Neural cell (in vitro differentiated cells): Measurements from ENCODE around the gene FCHO1. TPM values are rescaled to one million over a fixed set of nuclear protein-coding genes. Genes with fewer than 3 reads are reported as not detected.

Experiments used
- H2AFZ ChIP-seq: fragments of 200-600, 300-800 bp; sonication (generic), shearing (Covaris generic); 2 replicates; pipeline ENCODE4 v1.6.0; 2014; ENCODE audit warnings: low read depth, mild to moderate bottlenecking, antibody characterized with exemption, low read length, moderate library complexity
- H3F3A ChIP-seq: fragments of 200-600 bp; shearing (Covaris generic); 2 replicates; pipeline ENCODE4 v1.6.1; 2016; ENCODE audit warnings: mild to moderate bottlenecking, moderate library complexity, mixed read lengths, antibody characterized with exemption, low read length; ENCODE audit not compliant: insufficient read depth, poor library complexity, severe bottlenecking
- H3K27ac ChIP-seq: fragments of 200-600, 300-800 bp; sonication (generic), shearing (Covaris generic); 2 replicates; pipeline ENCODE4 v1.5.1; 2014; ENCODE audit warnings: mild to moderate bottlenecking, low read length, moderate library complexity
- H3K27me3 ChIP-seq: fragments of 300-800, 200-600 bp; sonication (generic), shearing (Covaris generic); 2 replicates; pipeline ENCODE4 v1.6.0; 2014; ENCODE audit warnings: mild to moderate bottlenecking, low read depth, low read length, moderate library complexity; ENCODE audit not compliant: insufficient read depth
- H3K36me3 ChIP-seq: fragments of 300-800, 200-600 bp; sonication (generic), shearing (Covaris generic); 2 replicates; pipeline ENCODE4 v1.5.1; 2014; ENCODE audit warnings: mild to moderate bottlenecking, antibody characterized with exemption, low read length, moderate library complexity; ENCODE audit not compliant: insufficient read depth
- H3K4me2 ChIP-seq: fragments of 300-800, 200-600 bp; sonication (generic), shearing (Covaris generic); 2 replicates; pipeline ENCODE4 v1.6.0; 2014; ENCODE audit warnings: mild to moderate bottlenecking, low read length
- H3K4me3 ChIP-seq: fragments of 300-800, 200-600 bp; sonication (generic), shearing (Covaris generic); 2 replicates; pipeline ENCODE4 v1.5.1; 2014; ENCODE audit warnings: mild to moderate bottlenecking, low read length, moderate library complexity
- H3K79me2 ChIP-seq: fragments of 200-600 bp; shearing (Covaris generic); replicated peaks from 2 replicates; pipeline ENCODE4 v1.6.0; 2014; ENCODE audit warnings: mild to moderate bottlenecking, low read length, moderate library complexity; ENCODE audit not compliant: insufficient read depth
- H3K9ac ChIP-seq: fragments of 300-800, 200-600 bp; sonication (generic), shearing (Covaris generic); 2 replicates; pipeline ENCODE4 v1.6.1; 2016; ENCODE audit warnings: mild to moderate bottlenecking, low read length, mixed read lengths
- H3K9me2 ChIP-seq: fragments of 200-600 bp; shearing (Covaris generic); 2 replicates; pipeline ENCODE4 v1.6.1; 2016; ENCODE audit warnings: mild to moderate bottlenecking, low read length, mixed read lengths; ENCODE audit not compliant: insufficient read depth
- H3K9me3 ChIP-seq: fragments of 200-600, 300-800 bp; sonication (generic), shearing (Covaris generic); 2 replicates; pipeline ENCODE4 v1.6.1; 2016; ENCODE audit warnings: mild to moderate bottlenecking, mixed run types, low read length, moderate library complexity, mixed read lengths
- H4K20me1 ChIP-seq: fragments of 200-600 bp; shearing (Covaris generic); 2 replicates; pipeline ENCODE4 v1.6.1; 2016; ENCODE audit warnings: mild to moderate bottlenecking, mixed run types; ENCODE audit not compliant: insufficient read depth
- CTCF ChIP-seq: fragments of 450-650 bp; IDR thresholded peaks from 2 replicates; pipeline ENCODE4 v1.5.1; 2014; ENCODE audit warnings: antibody characterized with exemption, mild to moderate bottlenecking, moderate library complexity; ENCODE audit not compliant: poor library complexity, severe bottlenecking
- EP300 ChIP-seq: fragments of 450-650 bp; conservative IDR thresholded peaks from 2 replicates; pipeline ENCODE4 v1.6.1; 2014; ENCODE audit warnings: antibody characterized with exemption, mild to moderate bottlenecking, moderate library complexity; ENCODE audit not compliant: poor library complexity, severe bottlenecking
- EZH2 ChIP-seq: fragments of 200-600, 300-800 bp; shearing (Covaris generic), sonication (generic); IDR thresholded peaks from 2 replicates; pipeline ENCODE4 v1.6.1; 2014; ENCODE audit warnings: antibody characterized with exemption, low read length, borderline replicate concordance, mild to moderate bottlenecking; ENCODE audit not compliant: insufficient read depth, poor library complexity, severe bottlenecking
- MXI1 ChIP-seq: fragments of 450-650 bp; conservative IDR thresholded peaks from 2 replicates; pipeline ENCODE4 v1.6.1; 2014; ENCODE audit warnings: antibody characterized with exemption, mild to moderate bottlenecking; ENCODE audit not compliant: poor library complexity, severe bottlenecking
- POLR2AphosphoS5 ChIP-seq: IDR thresholded peaks from 2 replicates; pipeline ENCODE4 v1.6.1; 2012
- RAD21 ChIP-seq: fragments of 450-650 bp; conservative IDR thresholded peaks from 2 replicates; pipeline ENCODE4 v1.6.1; 2014; ENCODE audit warnings: antibody characterized with exemption, mild to moderate bottlenecking, moderate library complexity
- REST ChIP-seq: IDR thresholded peaks from 2 replicates; pipeline ENCODE4 v1.6.1; 2012; ENCODE audit warnings: borderline replicate concordance
- SMC3 ChIP-seq: fragments of 450-650 bp; conservative IDR thresholded peaks from 2 replicates; pipeline ENCODE4 v1.6.1; 2014; ENCODE audit warnings: antibody characterized with exemption, mild to moderate bottlenecking, moderate library complexity; ENCODE audit not compliant: poor library complexity
- TAF1 ChIP-seq: IDR thresholded peaks from 2 replicates; pipeline ENCODE4 v1.6.1; 2012; ENCODE audit warnings: low read depth
- polyA plus RNA-seq: library from polyadenylated mRNA; depleted of rRNA; stranded (reverse); fragments of >200 nt; gene quantifications from 2 replicates; pipeline ENCODE4 v1.2.3, GENCODE V29; 2014

The FCHO1 gene
- polyA plus RNA-seq, 1 donor from 2014 or later = 39.7 TPM

- Histone ChIP-seq H3K4me2 (no peak overlapping the region), H4K20me1 (no peaks in the 10 kb centered on the region), H3K4me3 (no peak overlapping the region), H3K9me2 (no peaks in the 10 kb centered on the region), H3K27ac (no peak overlapping the region), H3K79me2 (no peaks in the 10 kb centered on the region), H3K9ac (no peak overlapping the region), H2AFZ (no peak overlapping the region), H3F3A (no peaks in the 10 kb centered on the region), H3K9me3 (no peaks in the 10 kb centered on the region), H3K27me3 (no peaks in the 10 kb centered on the region), H3K36me3 (no peaks in the 10 kb centered on the region)
- TF ChIP-seq REST (no peak), MXI1 (no peak), RAD21 (no peak), SMC3 (no peak), CTCF (no peak)
These were observed 66.5 kb downstream of the FCHO1 start for GRCh38 chr19:17817668-17818363.

- H4K20me1 ChIP-seq = no peaks in the 10 kb centered on the region
- no peaks in the 10 kb centered on the region for H3K27me3 ChIP-seq
- no peak within 1 kb of the TSS for H3K4me3 ChIP-seq
- TF ChIP-seq EZH2 = no peak
- TF ChIP-seq RAD21 = no peak
- TF ChIP-seq MXI1 = no peak
- no peak within 1 kb of the TSS for H3K9ac ChIP-seq
- no peaks in the 10 kb centered on the region for H3K9me2 ChIP-seq
- no peaks in the 10 kb centered on the region for H3K9me3 ChIP-seq
- H3K4me2 ChIP-seq = no peak within 1 kb of the TSS
- H3K27ac ChIP-seq = no peak within 1 kb of the TSS
- no peaks in the 10 kb centered on the region for H3K36me3 ChIP-seq
- no peaks in the 10 kb centered on the region for H3K79me2 ChIP-seq
- no peak within 1 kb of the TSS for H2AFZ ChIP-seq
- H3F3A ChIP-seq = no peaks in the 10 kb centered on the region
These were observed 69.9 kb downstream of the FCHO1 start, which contains the start of gene INSL3 for GRCh38 chr19:17821190-17821589. INSL3 (minus strand) TSS chr19:17821519; CDS start chr19:17821506, 13 bp downstream.

- Histone ChIP-seq H3F3A (no peaks in the 10 kb centered on the region), H3K36me3 (no peaks in the 10 kb centered on the region), H3K9ac (no peak overlapping the region), H3K9me3 (no peaks in the 10 kb centered on the region), H3K4me2 (no peak overlapping the region), H3K9me2 (no peaks in the 10 kb centered on the region), H3K79me2 (no peaks in the 10 kb centered on the region), H4K20me1 (no peaks in the 10 kb centered on the region), H3K4me3 (no peak overlapping the region), H3K27me3 (no peaks in the 10 kb centered on the region), H2AFZ (no peak overlapping the region), H3K27ac (no peak overlapping the region)
- TF ChIP-seq TAF1 = no peak
- TF ChIP-seq POLR2AphosphoS5 = no peak
- TF ChIP-seq CTCF = no peak
- TF ChIP-seq RAD21 = no peak
- no peak for TF ChIP-seq EZH2
- TF ChIP-seq MXI1 = no peak
- no peak for TF ChIP-seq REST
- TF ChIP-seq EP300 = no peak
- no peak for TF ChIP-seq SMC3
These were observed 73.1 kb downstream of the FCHO1 start for GRCh38 chr19:17824339-17824738.
